ENCODE data around the gene NKRF. TPM values are rescaled to one million over a fixed set of nuclear protein-coding genes. Genes with fewer than 3 reads are reported as not detected.
A peak's percentile ranks its signal among the peaks of the same experiment; 100 is the strongest.

The NKRF gene
- polyA plus RNA-seq, 1 of the 3 experiments (the other 2 are of a cell fraction): 3.2 TPM

- no peak for TF ChIP-seq USF1 (IDR thresholded peaks at IDR 0.05; ENCODE audit: borderline replicate concordance, low read depth)
Observed at GRCh38 chrX:119573840-119574393, 32.3 kb downstream of the NKRF start (continued).

- CTCF ChIA-PET: interaction anchor here (0.9 to 1.9 kb wide), 3 partner anchors 10 to 156 kb away, joined by 3 to 4 read pairs (median 3); no protein-coding TSS in a partner anchor
- Histone ChIP-seq H3K36me3 (replicated peaks in 1 of 2; ENCODE audit: control insufficient read depth in 1 of 2, insufficient read depth in 2 of 2, low read length in 1 of 2) (peaks cover 3 to 14% of the 10 kb centered on the region in 2 experiments), H4K20me1 (ENCODE audit: insufficient read depth) (no peaks in the 10 kb centered on the region), H3K79me2 (ENCODE audit: insufficient read depth) (peaks cover 25% of the 10 kb centered on the region), H3K4me1 (ENCODE audit: control insufficient read depth in 1 of 2, insufficient read depth in 2 of 2, low read depth in 1 of 2, low read length in 1 of 2) (peaks cover 0 to 3% of the 10 kb centered on the region in 2 experiments; a peak in 1 of 4 replicates), H3K4me2 (peak overlapping the region; percentile 66), H3K27me3 (ENCODE audit: insufficient read depth) (peaks cover 9% of the 10 kb centered on the region; the same call in 1 of the 2 replicates), H2AFZ (ENCODE audit: low read depth) (peak overlapping the region; percentile 92; the same call in 1 of the 2 replicates), H3K4me3 (ENCODE audit: low read depth in 2 of 2, low read length in 1 of 2) (peak overlapping the region; percentile 56 to 71), H3K9me2 (no peaks in the 10 kb centered on the region), H3K9me3 (no peaks in the 10 kb centered on the region), H3K27ac (ENCODE audit: low read depth in 2 of 2, low read length in 1 of 2) (peak overlapping the region; percentile 19 to 86; a peak in 2 of 4 replicates), H3F3A (replicated peaks; ENCODE audit: insufficient read depth) (no peaks in the 10 kb centered on the region), H3K9ac (peak overlapping the region; percentile 49)
- no peak for DNase-seq
- TF ChIP-seq SIN3A (IDR thresholded peaks at IDR 0.05; ENCODE audit: borderline replicate concordance, low read depth, low read length) (no peak), RFX5 (IDR thresholded peaks at IDR 0.05; ENCODE audit: low read length) (no peak), EP300 (IDR thresholded peaks at IDR 0.05; ENCODE audit: borderline replicate concordance in 1 of 2, low read depth in 1 of 2, low read length in 1 of 2) (no peak), GATA2 (CRISPR knock-in tag; IDR thresholded peaks at IDR 0.05) (no peak), ZBTB33 (IDR thresholded peaks at IDR 0.05; ENCODE audit: borderline replicate concordance, low read depth) (no peak)
- TF ChIP-seq, protein P1, sequence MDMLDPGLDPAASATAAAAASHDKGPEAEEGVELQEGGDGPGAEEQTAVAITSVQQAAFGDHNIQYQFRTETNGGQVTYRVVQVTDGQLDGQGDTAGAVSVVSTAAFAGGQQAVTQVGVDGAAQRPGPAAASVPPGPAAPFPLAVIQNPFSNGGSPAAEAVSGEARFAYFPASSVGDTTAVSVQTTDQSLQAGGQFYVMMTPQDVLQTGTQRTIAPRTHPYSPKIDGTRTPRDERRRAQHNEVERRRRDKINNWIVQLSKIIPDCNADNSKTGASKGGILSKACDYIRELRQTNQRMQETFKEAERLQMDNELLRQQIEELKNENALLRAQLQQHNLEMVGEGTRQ (IDR thresholded peaks at IDR 0.05; ENCODE audit: borderline replicate concordance, low read depth, low read length): no peak
- POLR2A ChIA-PET: no interaction called here
- 52% methylated on average over 3 of the region's 3 CpGs for WGBS (ENCODE audit: low lambda C conversion rate)
Observed at GRCh38 chrX:119573222-119573621, 33.0 kb downstream of the NKRF start.

DNA sequence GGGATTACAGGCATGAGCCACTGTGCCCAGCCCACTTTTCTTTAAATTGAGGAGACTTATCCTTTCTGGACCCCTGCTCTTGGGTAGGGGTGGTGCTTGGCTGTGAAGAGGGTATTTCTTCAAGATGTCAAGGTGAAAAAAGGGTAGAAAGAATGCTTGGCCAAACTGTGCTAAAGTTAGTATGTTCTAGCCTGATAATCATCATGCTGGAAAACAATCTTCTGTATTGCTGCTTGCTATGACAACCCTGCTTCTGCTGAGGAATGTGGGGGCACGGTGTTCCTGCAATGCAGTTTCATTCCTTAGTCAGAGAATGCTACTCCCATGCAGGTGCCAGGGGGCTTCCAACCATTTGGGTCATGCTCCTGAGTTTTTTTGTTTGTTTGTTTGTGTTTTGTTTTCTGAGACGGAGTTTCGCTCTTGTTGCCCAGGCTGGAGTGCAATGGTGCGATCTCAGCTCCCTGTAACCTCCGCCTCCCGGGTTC is 35.8 kb downstream of the NKRF start:
- H3K9me3 ChIP-seq: no peaks in the 10 kb centered on the region
- H3K4me3 ChIP-seq (ENCODE audit: low read depth in 2 of 2, low read length in 1 of 2): no peak overlapping the region
- H3K9me2 ChIP-seq: no peaks in the 10 kb centered on the region
- TF ChIP-seq FOXJ3 (CRISPR knock-in tag; IDR thresholded peaks at IDR 0.05) (no peak), NFIC (IDR thresholded peaks at IDR 0.05; ENCODE audit: borderline replicate concordance) (no peak)
- H3F3A ChIP-seq (replicated peaks; ENCODE audit: insufficient read depth): no peaks in the 10 kb centered on the region
- no peak overlapping the region for H3K4me2 ChIP-seq
- H3K27ac ChIP-seq (ENCODE audit: low read depth in 2 of 2, low read length in 1 of 2): no peak overlapping the region
- WGBS (ENCODE audit: low lambda C conversion rate): 63% methylated on average over 6 of the region's 6 CpGs
- no peak overlapping the region for H2AFZ ChIP-seq (ENCODE audit: low read depth)
- no peaks in the 10 kb centered on the region for H3K36me3 ChIP-seq (replicated peaks in 1 of 2; ENCODE audit: control insufficient read depth in 1 of 2, insufficient read depth in 2 of 2, low read length in 1 of 2)
- no peak overlapping the region for H3K9ac ChIP-seq
- no peaks in the 10 kb centered on the region; a peak in 1 of 4 replicates for H3K4me1 ChIP-seq (ENCODE audit: control insufficient read depth in 1 of 2, insufficient read depth in 2 of 2, low read depth in 1 of 2, low read length in 1 of 2)
- no peak for DNase-seq
- ChIA-PET POLR2A (no interaction called here), CTCF (no interaction called here)
- H3K27me3 ChIP-seq (ENCODE audit: insufficient read depth): peaks cover under 1% of the 10 kb centered on the region; the same call in 1 of the 2 replicates
- H4K20me1 ChIP-seq (ENCODE audit: insufficient read depth): no peaks in the 10 kb centered on the region
- H3K79me2 ChIP-seq (ENCODE audit: insufficient read depth): peaks cover 7% of the 10 kb centered on the region

Data from SK-N-SH (cell line).